GM13976 (cell line): ENCODE data around the gene DRGX.

Source experiments
- DNase-seq: peaks from one replicate; pipeline ENCODE4 v3.0.0; 2012; ENCODE audit warnings: low spot score
- in situ Hi-C: fragments of 300-500 bp; cut with MboI; formaldehyde crosslinking; loops from one replicate; pipeline ENCODE4 v1.12.0; 2022; ENCODE audit warnings: low sequenced_read_pairs, mixed read lengths, inconsistent platforms; ENCODE audit not compliant: unreplicated experiment
- TF ChIP-seq, protein P1 (sequence below): IDR thresholded peaks from 2 replicates; pipeline ENCODE4 v1.5.1; 2012; ENCODE audit warnings: borderline replicate concordance, mild to moderate bottlenecking; ENCODE audit not compliant: insufficient read depth; ENCODE audit errors: extremely low read depth, missing control alignments, control extremely low read depth

DRGX gene

DNA sequence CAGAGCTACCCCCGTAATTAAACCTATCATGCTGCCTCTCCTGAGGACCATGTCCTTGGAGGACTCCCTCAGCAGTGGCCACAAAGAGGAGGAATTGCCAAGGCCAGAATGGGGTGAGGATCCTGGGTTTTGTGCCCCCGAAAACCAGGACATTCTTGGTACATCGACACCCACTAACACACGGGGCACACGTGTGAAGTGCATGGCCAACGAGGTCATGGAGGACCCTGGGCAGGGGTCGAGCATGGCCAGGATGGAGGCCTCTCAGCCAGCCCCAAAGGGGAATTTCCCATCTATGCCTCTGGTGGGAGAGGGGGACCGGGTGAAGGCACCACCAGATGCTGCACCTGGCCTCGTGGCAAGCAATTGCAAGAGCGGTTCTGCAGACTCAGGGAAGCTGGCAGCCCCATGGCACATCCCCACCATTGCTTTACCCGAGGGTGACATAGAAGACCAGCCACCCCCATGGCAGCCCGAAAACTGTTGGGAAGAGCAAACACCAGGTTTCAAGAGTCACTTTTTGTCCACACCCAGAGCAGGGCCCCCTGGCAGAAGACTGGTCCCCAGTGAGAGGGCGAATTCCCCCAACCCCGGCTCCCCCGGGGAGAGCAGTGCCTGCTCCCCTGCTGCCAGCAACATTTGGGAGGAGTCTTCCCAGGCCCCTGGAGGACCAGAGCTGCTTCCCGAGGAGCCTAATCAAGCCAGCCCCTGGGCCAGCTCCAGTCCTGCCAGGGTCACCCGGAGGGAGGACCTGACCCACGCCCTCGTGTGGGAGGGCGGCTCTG is 70.6 kb downstream of the DRGX start:
- in situ Hi-C loops, result no loop called here
- DNase-seq, result no peak
- TF ChIP-seq, protein P1, sequence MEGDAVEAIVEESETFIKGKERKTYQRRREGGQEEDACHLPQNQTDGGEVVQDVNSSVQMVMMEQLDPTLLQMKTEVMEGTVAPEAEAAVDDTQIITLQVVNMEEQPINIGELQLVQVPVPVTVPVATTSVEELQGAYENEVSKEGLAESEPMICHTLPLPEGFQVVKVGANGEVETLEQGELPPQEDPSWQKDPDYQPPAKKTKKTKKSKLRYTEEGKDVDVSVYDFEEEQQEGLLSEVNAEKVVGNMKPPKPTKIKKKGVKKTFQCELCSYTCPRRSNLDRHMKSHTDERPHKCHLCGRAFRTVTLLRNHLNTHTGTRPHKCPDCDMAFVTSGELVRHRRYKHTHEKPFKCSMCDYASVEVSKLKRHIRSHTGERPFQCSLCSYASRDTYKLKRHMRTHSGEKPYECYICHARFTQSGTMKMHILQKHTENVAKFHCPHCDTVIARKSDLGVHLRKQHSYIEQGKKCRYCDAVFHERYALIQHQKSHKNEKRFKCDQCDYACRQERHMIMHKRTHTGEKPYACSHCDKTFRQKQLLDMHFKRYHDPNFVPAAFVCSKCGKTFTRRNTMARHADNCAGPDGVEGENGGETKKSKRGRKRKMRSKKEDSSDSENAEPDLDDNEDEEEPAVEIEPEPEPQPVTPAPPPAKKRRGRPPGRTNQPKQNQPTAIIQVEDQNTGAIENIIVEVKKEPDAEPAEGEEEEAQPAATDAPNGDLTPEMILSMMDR, result no peak

- TF ChIP-seq, protein P1, result no peak
- in situ Hi-C loops, result no loop called here
- no peak for DNase-seq
Observed at GRCh38 chr10:49324711-49325110, 71.2 kb downstream of the DRGX start.

DNA sequence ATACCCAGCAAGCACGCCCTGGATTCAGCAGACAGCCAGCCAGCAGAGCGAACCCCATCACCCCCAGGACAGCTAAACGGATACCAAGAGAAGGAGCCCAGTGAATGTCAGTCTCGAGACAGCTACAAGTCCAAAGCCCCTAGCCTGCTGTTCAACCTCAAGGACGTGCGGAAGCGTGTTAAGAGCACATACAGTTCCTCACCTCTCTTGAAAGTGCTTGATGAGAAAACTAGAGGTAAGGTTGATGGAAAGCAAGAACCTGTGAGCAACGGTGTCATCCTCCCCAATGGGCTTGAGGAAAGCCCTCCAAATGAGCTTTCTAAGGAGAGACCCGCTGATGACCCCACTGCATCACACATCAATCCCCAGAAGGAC is 72.0 kb downstream of the DRGX start:
- in situ Hi-C loops, result no loop called here
- no peak for DNase-seq
- TF ChIP-seq, protein P1, result no peak

GRCh38 chr10:49323171-49323895 is 72.6 kb downstream of the DRGX start:
- in situ Hi-C loops, result no loop called here
- TF ChIP-seq, protein P1, result no peak
- DNase-seq, result no peak

- in situ Hi-C loops, result no loop called here
- no peak for DNase-seq
- TF ChIP-seq, protein P1, result no peak
Observed at GRCh38 chr10:49322371-49323170, 73.3 kb downstream of the DRGX start.

GRCh38 chr10:49321021-49321420 is 74.9 kb downstream of the DRGX start:
- TF ChIP-seq, protein P1, result no peak
- DNase-seq, result no peak
- in situ Hi-C loops, result no loop called here
